ENCODE measurements around the gene FAM20C.

The FAM20C gene

DNA sequence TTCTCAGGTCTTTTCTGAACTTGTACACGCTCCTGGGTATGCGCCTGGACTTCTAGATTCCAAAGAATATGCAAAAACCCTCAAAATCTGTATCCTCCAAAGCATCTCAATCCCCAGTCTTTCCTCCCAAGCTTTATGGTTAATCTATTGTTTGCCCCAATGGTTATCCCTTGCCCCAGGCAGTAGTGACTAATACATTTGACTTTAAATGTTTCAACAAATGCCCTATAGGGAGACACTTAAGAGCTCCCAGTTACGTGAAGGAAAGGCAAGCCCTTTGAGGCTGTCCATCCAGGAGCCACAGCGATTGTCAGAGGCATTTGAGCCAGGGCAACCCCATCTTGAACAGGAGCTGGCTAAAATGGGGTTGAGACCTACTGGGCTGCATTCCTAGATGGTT, 84.9 kb downstream of the FAM20C start:
- FAIRE-seq: no peak

- no peak for FAIRE-seq
These were observed 85.7 kb downstream of the FAM20C start for GRCh38 chr7:278081-278480.

DNA sequence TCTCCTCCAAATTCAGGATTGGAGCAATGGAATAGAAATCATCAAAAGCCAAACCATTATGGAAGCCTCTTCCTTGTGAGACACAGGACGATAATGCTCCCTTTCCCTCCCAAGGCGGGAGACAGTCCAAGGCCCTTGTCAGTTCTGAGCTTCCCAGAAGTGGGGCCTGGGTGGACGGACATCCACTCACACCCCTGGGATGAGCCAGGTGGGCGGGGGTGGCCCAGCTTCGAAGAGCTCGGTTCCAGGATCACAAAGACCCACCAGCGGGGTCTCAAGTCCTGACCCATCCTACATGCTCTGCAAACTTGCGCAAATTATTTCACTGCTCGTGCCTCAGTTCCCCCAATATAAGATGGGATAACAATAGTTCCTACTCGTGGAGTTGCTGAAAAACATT, 87.5 kb downstream of the FAM20C start:
- FAIRE-seq: no peak

- no peak for FAIRE-seq
These were observed 88.1 kb downstream of the FAM20C start for GRCh38 chr7:280461-280860.

DNA sequence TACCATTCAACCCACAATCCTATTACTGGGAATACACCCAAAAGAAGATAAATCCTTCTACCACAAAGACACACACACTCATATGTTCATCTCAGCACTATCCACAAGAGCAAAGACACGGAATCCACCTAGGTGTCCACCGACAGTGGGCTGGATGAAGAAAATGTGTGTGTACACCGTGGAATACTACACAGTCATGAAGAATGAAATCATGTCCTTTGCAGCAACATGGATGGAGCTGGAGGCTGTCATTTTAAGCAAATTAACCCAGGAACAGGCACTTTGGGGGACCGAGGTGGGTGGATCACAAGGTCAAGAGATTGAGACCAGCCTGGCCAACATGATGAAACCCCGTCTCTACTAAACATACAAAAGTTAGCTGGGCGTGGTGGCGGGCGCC, 89.3 kb downstream of the FAM20C start:
- FAIRE-seq: no peak

DNA sequence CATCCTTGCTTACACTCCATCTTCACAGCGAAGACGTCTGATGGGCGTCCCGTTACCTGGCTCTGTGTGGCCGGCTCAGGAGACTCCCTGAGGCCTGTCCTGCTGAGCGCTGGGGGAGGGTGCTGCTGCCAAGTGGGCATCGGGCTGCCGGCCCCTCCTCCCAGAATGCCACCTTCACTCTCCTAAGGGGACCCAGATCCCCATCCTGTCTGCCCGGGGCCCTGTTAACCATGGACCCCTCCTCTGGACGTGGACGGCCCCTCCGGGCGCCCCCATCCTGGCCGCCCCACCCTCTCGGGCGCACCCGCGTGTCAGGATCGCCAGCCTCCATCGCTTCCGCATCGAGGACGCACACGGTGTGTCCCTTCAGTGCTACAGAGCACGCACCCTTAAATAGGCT, 90.2 kb downstream of the FAM20C start:
- FAIRE-seq: no peak

- no peak for FAIRE-seq
These were observed 92.7 kb downstream of the FAM20C start for GRCh38 chr7:284762-285722.

- no peak for FAIRE-seq
These were observed 93.4 kb downstream of the FAM20C start for GRCh38 chr7:285731-286130.

- FAIRE-seq: no peak
These were observed 93.9 kb downstream of the FAM20C start for GRCh38 chr7:286266-286665.

GRCh38 chr7:288671-289101, 96.3 kb downstream of the FAM20C start:
- no peak for FAIRE-seq

- no peak for FAIRE-seq
These were observed 96.9 kb downstream of the FAM20C start for GRCh38 chr7:289209-289755.

GRCh38 chr7:289756-290553, 97.6 kb downstream of the FAM20C start, which contains the start of gene FOXL3:
TSS of gene FOXL3 (plus strand) at chr7:290170. CDS start at chr7:290170, 0 bp downstream.
- no peak for FAIRE-seq

GRCh38 chr7:290554-291372, 98.4 kb downstream of the FAM20C start:
- no peak for FAIRE-seq

DNA sequence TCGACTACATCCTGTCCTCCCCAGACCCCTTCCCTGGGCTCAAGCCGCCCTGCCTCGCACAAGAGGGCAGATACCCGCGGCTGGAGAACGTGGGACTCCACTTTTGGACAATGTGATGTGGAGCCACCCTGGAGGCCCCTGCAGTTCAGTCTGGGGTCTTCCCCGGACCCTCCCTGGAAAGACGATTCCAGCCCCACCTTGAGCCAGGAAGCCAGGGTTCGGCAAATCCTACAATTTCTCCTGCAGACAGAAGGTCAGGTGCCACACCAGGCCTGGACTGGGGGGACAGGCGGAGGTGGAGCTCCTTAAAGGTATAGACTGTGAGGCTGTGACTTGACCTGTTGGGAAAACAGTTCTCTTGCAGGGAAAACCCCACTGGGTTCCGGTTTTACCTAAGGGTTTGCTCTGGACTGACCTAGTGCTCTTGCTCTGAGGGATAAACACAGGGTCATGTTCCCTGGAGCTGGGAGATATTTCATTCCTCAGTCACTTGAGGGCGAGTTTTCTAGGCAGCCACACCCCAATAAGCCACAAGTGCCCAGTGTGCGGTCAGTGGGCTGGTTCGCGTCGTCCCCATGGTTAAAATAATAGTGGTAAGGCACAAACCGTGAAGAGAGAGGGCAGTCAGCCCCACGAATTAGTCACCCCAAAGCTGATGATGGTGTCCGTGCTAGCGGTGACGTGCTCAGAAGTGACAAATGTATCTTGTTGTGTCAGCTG, 99.2 kb downstream of the FAM20C start:
- no peak for FAIRE-seq

GRCh38 chr7:292226-292625, 99.9 kb downstream of the FAM20C start:
- no peak for FAIRE-seq

GRCh38 chr7:292826-293225, 100.5 kb downstream of the FAM20C start:
- FAIRE-seq: no peak

DNA sequence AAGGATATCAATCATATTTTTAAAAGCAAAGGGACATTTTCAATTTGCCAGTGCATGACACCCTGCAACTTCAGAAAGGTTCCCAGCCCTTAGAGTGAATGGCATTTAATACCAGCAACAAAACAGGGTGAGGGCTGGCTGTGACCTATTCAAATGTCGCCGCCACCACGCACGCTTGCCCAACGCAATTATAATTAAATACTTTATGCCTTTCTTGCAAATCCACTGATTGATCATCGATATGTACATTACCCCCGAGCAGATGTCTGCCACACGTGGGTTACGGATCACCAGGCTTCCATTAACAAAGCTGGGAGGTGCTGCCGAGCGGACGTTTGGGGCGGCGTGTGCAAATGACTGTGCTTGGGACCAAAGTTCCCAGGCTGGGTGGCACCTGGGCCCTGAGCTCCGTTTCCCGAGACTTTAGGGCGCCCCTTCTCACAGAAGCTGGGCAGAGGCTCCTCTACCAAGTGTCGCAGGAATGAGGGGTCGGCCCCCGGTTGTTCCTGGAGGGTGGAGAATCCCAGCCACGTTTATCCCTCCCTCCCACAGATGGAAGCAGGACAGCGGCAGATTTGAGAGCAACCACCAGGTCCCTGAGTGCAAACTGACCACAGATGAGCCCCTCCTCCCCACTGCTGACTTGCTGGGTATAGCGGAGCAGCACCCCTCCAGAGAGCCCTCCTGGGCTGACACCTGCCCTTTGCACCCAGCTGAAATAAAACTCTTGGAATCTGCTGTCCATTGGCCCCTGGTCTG, 101.5 kb downstream of the FAM20C start:
- FAIRE-seq: no peak

- no peak for FAIRE-seq
These were observed 102.2 kb downstream of the FAM20C start for GRCh38 chr7:294440-295154.

GRCh38 chr7:295155-296154, 103.1 kb downstream of the FAM20C start:
- FAIRE-seq: no peak

All from A204.1 (cell line).